Measurements from ENCODE around the gene SPAG16.

SPAG16 gene

DNA sequence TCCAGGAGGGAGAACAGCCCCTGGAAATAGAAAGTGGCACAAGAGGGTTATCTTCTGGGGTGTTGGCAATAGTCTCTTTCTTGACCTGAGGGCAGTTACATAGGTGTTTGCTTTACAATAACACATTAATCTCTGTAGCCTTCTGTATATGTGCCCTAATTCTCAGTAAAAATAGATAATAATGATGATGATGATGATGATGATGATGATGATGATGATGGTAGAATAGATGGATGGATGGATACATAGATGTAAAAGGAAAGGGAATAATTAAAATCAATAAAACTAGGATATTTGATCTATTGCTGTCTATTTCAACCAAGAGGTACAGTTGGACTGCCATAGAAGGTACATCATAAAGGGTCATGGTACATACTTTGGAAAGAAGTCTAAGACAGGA, 948.9 kb downstream of the SPAG16 start:
- Histone ChIP-seq H3K27me3 (ENCODE audit: insufficient read depth, insufficient read length) (no peaks in the 10 kb centered on the region), H3K9ac (ENCODE audit: insufficient read length, low read depth) (no peak overlapping the region), H3K36me3 (ENCODE audit: insufficient read depth, insufficient read length, low read length) (no peaks in the 10 kb centered on the region), H3K4me3 (ENCODE audit: insufficient read length, low read depth) (no peak overlapping the region), H3K9me3 (ENCODE audit: insufficient read depth, low read length) (no peaks in the 10 kb centered on the region), H3K4me1 (ENCODE audit: insufficient read depth, insufficient read length) (no peaks in the 10 kb centered on the region)
- no peak for DNase-seq (ENCODE audit: low read depth, low spot score)
- TF ChIP-seq SUZ12 (IDR thresholded peaks at IDR 0.05; ENCODE audit: extremely low read depth, insufficient read depth, insufficient read length) (no peak), YY1 (IDR thresholded peaks at IDR 0.05; ENCODE audit: insufficient read depth, insufficient read length) (no peak), ZNF274 (IDR thresholded peaks at IDR 0.05; ENCODE audit: low read depth, low read length) (no peak)

DNA sequence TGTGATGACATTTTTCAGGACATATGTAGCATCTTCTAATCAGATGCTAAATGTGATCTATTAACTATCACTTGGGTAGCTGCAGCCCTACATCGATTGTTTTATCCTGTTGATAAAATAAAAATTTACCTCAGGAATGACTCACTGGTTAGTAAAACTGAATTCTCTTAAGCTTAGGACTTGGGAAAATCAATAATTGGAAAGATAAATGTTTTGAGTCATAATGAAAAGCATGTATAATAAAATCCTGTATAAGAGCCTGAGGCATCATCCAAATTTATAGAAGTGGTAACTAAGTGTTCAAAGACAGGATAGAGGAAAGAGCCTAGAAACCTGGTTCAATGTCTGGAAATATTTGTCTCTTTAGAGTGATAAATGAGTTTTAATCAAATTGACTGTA, 958.5 kb downstream of the SPAG16 start:
- no peak for TF ChIP-seq ZNF274 (IDR thresholded peaks at IDR 0.05; ENCODE audit: low read depth, low read length)
- no peak for DNase-seq (ENCODE audit: low read depth, low spot score)
- H3K36me3 ChIP-seq (ENCODE audit: insufficient read depth, insufficient read length, low read length), result no peaks in the 10 kb centered on the region
- no peak overlapping the region for H3K9ac ChIP-seq (ENCODE audit: insufficient read length, low read depth)
- H3K27me3 ChIP-seq (ENCODE audit: insufficient read depth, insufficient read length), result no peaks in the 10 kb centered on the region
- no peak overlapping the region for H3K4me3 ChIP-seq (ENCODE audit: insufficient read length, low read depth)
- no peaks in the 10 kb centered on the region for H3K4me1 ChIP-seq (ENCODE audit: insufficient read depth, insufficient read length)
- H3K9me3 ChIP-seq (ENCODE audit: insufficient read depth, low read length), result no peaks in the 10 kb centered on the region

DNA sequence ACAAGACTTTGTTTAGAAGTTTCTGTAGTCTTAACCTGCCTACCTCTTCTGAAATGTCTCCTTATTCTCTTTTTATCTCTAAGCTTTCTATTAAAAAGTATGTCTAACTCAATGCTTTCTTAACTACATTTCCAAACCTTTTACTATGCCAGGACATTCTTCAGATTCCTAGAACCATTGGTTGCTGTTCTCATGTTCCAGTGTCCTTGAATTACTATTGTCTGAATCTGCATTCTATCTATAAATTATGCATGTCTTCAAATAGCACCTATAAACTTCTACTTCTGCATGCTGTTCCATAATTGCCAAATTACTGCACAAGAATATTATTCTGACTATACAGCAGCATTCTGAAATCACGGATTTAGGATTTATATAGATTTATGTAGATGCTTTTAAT, 960.6 kb downstream of the SPAG16 start:
- Histone ChIP-seq H3K4me3 (ENCODE audit: insufficient read length, low read depth) (no peak overlapping the region), H3K4me1 (ENCODE audit: insufficient read depth, insufficient read length) (no peaks in the 10 kb centered on the region), H3K9me3 (ENCODE audit: insufficient read depth, low read length) (no peaks in the 10 kb centered on the region), H3K9ac (ENCODE audit: insufficient read length, low read depth) (no peak overlapping the region), H3K27me3 (ENCODE audit: insufficient read depth, insufficient read length) (no peaks in the 10 kb centered on the region), H3K36me3 (ENCODE audit: insufficient read depth, insufficient read length, low read length) (no peaks in the 10 kb centered on the region)
- TF ChIP-seq SUZ12 (IDR thresholded peaks at IDR 0.05; ENCODE audit: extremely low read depth, insufficient read depth, insufficient read length) (no peak), ZNF274 (IDR thresholded peaks at IDR 0.05; ENCODE audit: low read depth, low read length) (no peak), YY1 (IDR thresholded peaks at IDR 0.05; ENCODE audit: insufficient read depth, insufficient read length) (no peak)
- DNase-seq (ENCODE audit: low read depth, low spot score), result peak; percentile 5

DNA sequence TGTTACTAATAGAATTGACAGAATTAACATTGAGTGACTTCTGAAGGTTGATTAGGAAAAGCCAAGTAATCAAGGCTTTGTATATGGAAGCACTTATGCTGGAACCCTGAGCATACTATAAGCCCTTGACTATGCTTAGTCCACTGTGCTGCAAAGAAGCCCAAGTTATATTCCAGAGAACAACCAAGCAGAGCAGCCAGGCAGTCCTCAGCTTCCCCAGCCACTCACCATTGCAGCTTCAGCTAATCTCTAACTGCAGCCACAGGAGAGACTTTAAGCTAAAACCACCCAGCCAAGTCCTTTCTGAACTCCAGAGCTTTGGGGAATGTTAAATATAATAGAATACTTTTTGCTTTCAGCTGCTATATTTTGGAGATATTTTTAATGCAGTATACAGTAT, 962.2 kb downstream of the SPAG16 start:
- no peaks in the 10 kb centered on the region for H3K9me3 ChIP-seq (ENCODE audit: insufficient read depth, low read length)
- H3K27me3 ChIP-seq (ENCODE audit: insufficient read depth, insufficient read length), result no peaks in the 10 kb centered on the region
- no peaks in the 10 kb centered on the region for H3K4me1 ChIP-seq (ENCODE audit: insufficient read depth, insufficient read length)
- no peak overlapping the region for H3K9ac ChIP-seq (ENCODE audit: insufficient read length, low read depth)
- H3K4me3 ChIP-seq (ENCODE audit: insufficient read length, low read depth), result no peak overlapping the region
- H3K36me3 ChIP-seq (ENCODE audit: insufficient read depth, insufficient read length, low read length), result no peaks in the 10 kb centered on the region
- DNase-seq (ENCODE audit: low read depth, low spot score), result no peak
- TF ChIP-seq ZNF274 (IDR thresholded peaks at IDR 0.05; ENCODE audit: low read depth, low read length) (no peak), SUZ12 (IDR thresholded peaks at IDR 0.05; ENCODE audit: extremely low read depth, insufficient read depth, insufficient read length) (no peak), YY1 (IDR thresholded peaks at IDR 0.05; ENCODE audit: insufficient read depth, insufficient read length) (no peak)

DNA sequence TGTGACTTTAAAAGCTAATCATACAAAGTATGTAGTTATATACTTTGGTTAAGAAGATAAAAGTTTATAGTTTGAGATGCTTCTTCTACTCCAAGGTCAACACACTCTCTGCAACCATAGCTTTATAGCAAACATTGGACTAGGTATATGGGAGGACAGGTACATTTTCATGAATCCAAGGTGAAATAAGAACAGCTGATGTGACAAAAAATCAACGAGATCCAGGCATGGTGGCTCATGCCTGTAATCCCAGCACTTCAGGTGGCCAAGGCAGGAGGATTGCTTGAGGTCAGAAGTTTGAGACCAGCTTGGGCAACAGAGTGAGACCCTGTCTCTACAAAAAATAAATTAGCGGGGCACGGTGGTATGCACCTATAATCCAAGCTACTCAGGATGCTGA, 963.3 kb downstream of the SPAG16 start:
- Histone ChIP-seq H3K9me3 (ENCODE audit: insufficient read depth, low read length) (no peaks in the 10 kb centered on the region), H3K4me3 (ENCODE audit: insufficient read length, low read depth) (no peak overlapping the region), H3K36me3 (ENCODE audit: insufficient read depth, insufficient read length, low read length) (no peaks in the 10 kb centered on the region), H3K27me3 (ENCODE audit: insufficient read depth, insufficient read length) (no peaks in the 10 kb centered on the region), H3K4me1 (ENCODE audit: insufficient read depth, insufficient read length) (no peaks in the 10 kb centered on the region), H3K9ac (ENCODE audit: insufficient read length, low read depth) (no peak overlapping the region)
- no peak for DNase-seq (ENCODE audit: low read depth, low spot score)
- TF ChIP-seq YY1 (IDR thresholded peaks at IDR 0.05; ENCODE audit: insufficient read depth, insufficient read length), result no peak
- TF ChIP-seq ZNF274 (IDR thresholded peaks at IDR 0.05; ENCODE audit: low read depth, low read length), result no peak
- no peak for TF ChIP-seq SUZ12 (IDR thresholded peaks at IDR 0.05; ENCODE audit: extremely low read depth, insufficient read depth, insufficient read length)

DNA sequence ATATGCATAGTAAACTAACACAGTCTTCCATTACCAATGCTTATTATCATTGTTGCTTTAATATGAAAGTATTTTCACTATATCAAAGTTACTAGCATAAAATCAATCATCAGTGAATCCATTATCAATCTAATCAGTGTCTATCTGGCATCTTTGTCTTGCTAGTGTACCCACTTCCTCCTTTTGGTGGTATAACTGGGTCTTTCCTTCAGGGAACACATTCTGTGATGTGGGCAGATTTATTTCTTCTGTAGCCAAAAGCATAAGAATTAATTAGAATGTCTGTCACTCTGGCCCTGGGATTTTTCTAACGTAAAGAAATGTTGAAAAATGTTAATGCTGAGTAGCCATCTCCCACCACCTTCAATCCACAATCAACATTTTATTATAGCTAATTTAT, 970.8 kb downstream of the SPAG16 start:
- H3K36me3 ChIP-seq (ENCODE audit: insufficient read depth, insufficient read length, low read length), result no peaks in the 10 kb centered on the region
- H3K9me3 ChIP-seq (ENCODE audit: insufficient read depth, low read length), result no peaks in the 10 kb centered on the region
- no peak for TF ChIP-seq ZNF274 (IDR thresholded peaks at IDR 0.05; ENCODE audit: low read depth, low read length)
- no peak for TF ChIP-seq SUZ12 (IDR thresholded peaks at IDR 0.05; ENCODE audit: extremely low read depth, insufficient read depth, insufficient read length)
- TF ChIP-seq YY1 (IDR thresholded peaks at IDR 0.05; ENCODE audit: insufficient read depth, insufficient read length), result no peak
- H3K9ac ChIP-seq (ENCODE audit: insufficient read length, low read depth), result no peak overlapping the region
- H3K4me1 ChIP-seq (ENCODE audit: insufficient read depth, insufficient read length), result no peaks in the 10 kb centered on the region
- H3K4me3 ChIP-seq (ENCODE audit: insufficient read length, low read depth), result no peak overlapping the region
- no peak for DNase-seq (ENCODE audit: low read depth, low spot score)
- H3K27me3 ChIP-seq (ENCODE audit: insufficient read depth, insufficient read length), result no peaks in the 10 kb centered on the region

DNA sequence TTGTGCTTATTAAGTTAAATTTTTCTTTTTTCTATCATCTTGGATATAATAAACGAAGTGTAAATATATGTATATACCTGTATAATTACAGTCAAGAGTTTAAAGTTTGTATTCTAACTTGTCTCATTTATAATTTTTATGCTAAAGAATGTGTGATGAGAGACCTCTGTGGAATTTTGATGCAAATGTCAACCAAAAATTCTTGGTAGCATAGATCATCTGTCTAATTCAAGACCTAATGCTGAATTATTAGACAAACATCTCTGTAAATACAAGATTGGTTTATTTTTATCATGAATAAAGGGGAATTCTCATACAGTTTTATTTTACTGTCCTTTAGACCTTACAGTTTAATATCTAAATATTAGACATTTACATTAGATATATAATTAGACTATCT, 977.4 kb downstream of the SPAG16 start:
- Histone ChIP-seq H3K9ac (ENCODE audit: insufficient read length, low read depth) (no peak overlapping the region), H3K36me3 (ENCODE audit: insufficient read depth, insufficient read length, low read length) (no peaks in the 10 kb centered on the region), H3K9me3 (ENCODE audit: insufficient read depth, low read length) (no peaks in the 10 kb centered on the region), H3K27me3 (ENCODE audit: insufficient read depth, insufficient read length) (no peaks in the 10 kb centered on the region), H3K4me3 (ENCODE audit: insufficient read length, low read depth) (no peak overlapping the region), H3K4me1 (ENCODE audit: insufficient read depth, insufficient read length) (no peaks in the 10 kb centered on the region)
- DNase-seq (ENCODE audit: low read depth, low spot score), result no peak
- TF ChIP-seq SUZ12 (IDR thresholded peaks at IDR 0.05; ENCODE audit: extremely low read depth, insufficient read depth, insufficient read length) (no peak), ZNF274 (IDR thresholded peaks at IDR 0.05; ENCODE audit: low read depth, low read length) (no peak), YY1 (IDR thresholded peaks at IDR 0.05; ENCODE audit: insufficient read depth, insufficient read length) (no peak)

DNA sequence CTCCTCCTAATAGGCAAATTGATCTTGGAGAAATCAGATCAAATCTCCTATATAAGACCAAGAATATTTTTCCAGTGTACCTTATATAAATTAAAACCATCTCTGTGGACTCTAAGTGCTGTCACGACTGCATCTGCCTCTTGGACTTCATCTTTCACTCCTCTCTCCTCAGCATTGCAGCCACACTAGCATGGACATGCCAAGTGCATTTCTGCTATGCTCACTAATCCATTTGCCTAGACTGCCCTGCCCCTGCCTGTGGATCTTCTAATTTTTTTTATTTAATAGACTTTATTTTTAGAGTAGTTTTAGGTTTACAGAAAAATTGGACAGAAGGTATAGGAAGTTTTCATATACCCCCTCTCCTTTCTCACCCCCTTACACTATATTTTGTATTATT, 979.9 kb downstream of the SPAG16 start:
- no peaks in the 10 kb centered on the region for H3K36me3 ChIP-seq (ENCODE audit: insufficient read depth, insufficient read length, low read length)
- DNase-seq (ENCODE audit: low read depth, low spot score), result no peak

More for the DNA sequence above, 979.9 kb downstream of the SPAG16 start:
- no peaks in the 10 kb centered on the region for H3K9me3 ChIP-seq (ENCODE audit: insufficient read depth, low read length)
- no peak overlapping the region for H3K4me3 ChIP-seq (ENCODE audit: insufficient read length, low read depth)
- TF ChIP-seq YY1 (IDR thresholded peaks at IDR 0.05; ENCODE audit: insufficient read depth, insufficient read length) (no peak), ZNF274 (IDR thresholded peaks at IDR 0.05; ENCODE audit: low read depth, low read length) (no peak), SUZ12 (IDR thresholded peaks at IDR 0.05; ENCODE audit: extremely low read depth, insufficient read depth, insufficient read length) (no peak)
- H3K27me3 ChIP-seq (ENCODE audit: insufficient read depth, insufficient read length), result no peaks in the 10 kb centered on the region
- H3K9ac ChIP-seq (ENCODE audit: insufficient read length, low read depth), result no peak overlapping the region
- no peaks in the 10 kb centered on the region for H3K4me1 ChIP-seq (ENCODE audit: insufficient read depth, insufficient read length)

Data from NT2/D1 (cell line).